Liver (tissue), 3 donors: ENCODE results near the gene PPP3R2.

Experiments
- CTCF ChIP-seq: fragments of 150-350 bp; IDR thresholded peaks from 2 replicates; pipeline ENCODE4 v1.5.1; 2017; ENCODE audit warnings: improper control_type of control experiment, low read depth, low read length; ENCODE audit not compliant: missing input control
- GABPA ChIP-seq, 2 donors: IDR thresholded peaks in 1 of 2; conservative IDR thresholded peaks in 1 of 2; 2 replicates each; pipeline ENCODE4 v1.6.1; 2016; ENCODE audit warnings: antibody characterized with exemption in 2 of 2, mild to moderate bottlenecking in 1 of 2, moderate library complexity in 1 of 2
- MAX ChIP-seq: IDR thresholded peaks from 2 replicates; pipeline ENCODE4 v1.6.1; 2016; ENCODE audit warnings: antibody characterized with exemption
- SP1 ChIP-seq: IDR thresholded peaks from 2 replicates; pipeline ENCODE4 v1.6.1; 2018; ENCODE audit warnings: antibody characterized with exemption, mild to moderate bottlenecking
- donor health status: healthy.
- donor health status: healthy.

GRCh38 chr9:101629636-101630035, 34.9 kb upstream of the PPP3R2 start:
- TF ChIP-seq CTCF (no peak), GABPA (IDR thresholded peaks at IDR 0.05 in 1 of 2, conservative IDR thresholded peaks at IDR 0.05 in 1 of 2) (no peak), MAX (no peak), SP1 (no peak)
